LoVo (cell line): ENCODE data around the gene GCNA.
"Not testable (repeated sequence)": the region's sequence is repeated elsewhere in the genome, so short reads cannot be mapped to it uniquely, and the experiment has no call there.

Experiments
- DNase-seq: peaks from one replicate; pipeline ENCODE4 v3.0.0-alpha.2; 2016; ENCODE audit warnings: low spot score

GCNA gene

DNA sequence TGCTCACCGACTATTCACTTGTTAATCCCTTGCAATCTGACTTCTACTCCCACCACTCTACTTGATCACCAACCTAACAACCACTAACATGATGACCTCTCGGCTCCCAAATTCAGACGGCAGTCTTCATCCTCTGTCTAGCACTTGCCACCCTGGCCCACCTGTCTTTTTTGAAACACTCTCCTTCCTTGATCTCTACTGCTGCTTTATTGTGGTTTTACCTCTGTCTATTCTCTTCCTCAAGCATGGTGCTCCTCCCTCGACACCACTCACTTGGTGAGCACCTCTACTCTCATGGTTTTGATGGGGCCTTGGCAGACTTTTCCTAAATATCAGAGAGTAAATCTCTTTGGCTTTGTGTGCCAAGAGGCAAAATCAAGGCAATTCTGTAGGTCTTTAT lies 61.8 kb downstream of the GCNA start:
- DNase-seq = no peak

DNA sequence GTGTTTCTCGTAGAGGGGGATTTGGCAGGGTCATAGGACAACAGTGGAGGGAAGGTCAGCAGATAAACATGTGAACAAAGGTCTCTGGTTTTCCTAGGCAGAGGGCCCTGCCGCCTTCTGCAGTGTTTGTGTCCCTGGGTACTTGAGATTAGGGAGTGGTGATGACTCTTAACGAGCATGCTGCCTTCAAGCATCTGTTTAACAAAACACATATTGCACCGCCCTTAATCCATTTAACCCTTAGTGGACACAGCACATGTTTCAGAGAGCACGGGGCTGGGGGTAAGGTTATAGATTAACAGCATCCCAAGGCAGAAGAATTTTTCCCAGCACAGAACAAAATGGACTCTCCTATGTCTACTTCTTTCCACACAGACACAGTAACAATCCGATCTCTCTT lies 66.2 kb downstream of the GCNA start:
- DNase-seq = not testable (repeated sequence)

DNA sequence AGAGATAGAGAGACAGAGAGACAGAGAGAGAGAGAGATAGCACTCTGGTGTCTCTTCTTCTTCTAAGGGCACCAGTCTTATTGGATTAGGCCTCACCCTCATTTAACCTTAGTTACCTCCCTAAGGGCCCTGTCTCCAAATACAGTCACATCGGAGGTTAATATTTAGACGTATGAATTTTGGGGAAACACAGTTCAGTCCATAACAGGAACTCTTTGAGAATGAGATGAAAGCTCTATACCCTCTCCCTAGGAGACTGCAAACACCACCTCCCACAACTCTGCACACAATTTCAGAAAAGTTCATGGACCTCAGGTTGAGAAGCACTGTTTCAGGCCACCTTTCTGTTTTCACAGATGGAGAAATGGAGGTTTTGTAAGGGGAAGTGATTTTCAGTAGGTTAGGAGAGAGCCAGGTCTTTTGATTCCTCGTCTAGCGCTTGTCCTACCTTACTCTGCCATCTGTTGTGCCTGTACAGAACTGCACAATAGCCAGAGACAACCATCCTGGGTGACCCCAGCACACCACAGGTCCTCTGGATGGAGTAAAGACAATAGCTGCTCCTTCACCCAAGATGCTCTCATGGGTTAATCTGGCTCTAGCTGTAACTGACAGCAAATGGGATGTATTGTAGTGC lies 72.2 kb downstream of the GCNA start:
- DNase-seq = no peak

DNA sequence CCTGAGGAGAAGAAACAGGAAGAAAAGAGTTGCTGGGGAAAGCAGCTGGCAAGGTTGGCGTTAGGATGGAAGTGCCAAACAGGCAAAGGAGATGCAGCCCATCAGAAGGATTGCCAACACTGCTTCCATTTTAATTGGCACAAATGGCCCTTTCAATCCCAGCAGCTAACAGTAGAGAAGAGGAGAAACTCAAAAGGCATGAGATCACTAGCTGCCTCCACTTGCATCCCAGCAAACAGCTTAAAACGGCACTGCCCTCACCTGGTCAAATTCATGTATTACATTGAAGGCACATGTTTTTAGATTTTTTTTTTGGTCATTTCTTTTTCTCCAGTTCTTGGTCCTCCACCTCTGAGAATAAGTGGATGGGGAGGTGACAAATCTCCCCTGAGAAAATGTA lies 74.2 kb downstream of the GCNA start:
- DNase-seq = peak; percentile 23

DNA sequence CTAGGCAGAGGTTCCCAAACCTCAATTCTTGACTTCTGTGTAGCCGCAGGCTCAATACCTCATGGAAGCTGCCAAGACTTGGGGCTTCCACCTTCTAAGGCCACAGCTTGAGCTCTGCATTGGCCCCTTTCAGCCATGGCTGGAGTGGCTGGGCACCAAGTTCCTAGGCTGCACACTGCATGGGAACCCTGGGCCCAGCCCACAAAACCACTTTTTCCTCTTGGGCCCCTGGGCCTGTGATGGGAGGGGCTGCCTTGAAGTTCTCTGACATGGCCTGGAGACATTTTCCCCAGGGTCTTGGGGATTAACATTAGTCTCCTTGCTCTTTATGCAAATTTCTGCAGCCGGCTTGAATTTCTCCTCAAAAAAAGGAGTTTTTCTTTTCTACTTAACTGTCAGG lies 75.1 kb downstream of the GCNA start:
- no peak for DNase-seq

DNA sequence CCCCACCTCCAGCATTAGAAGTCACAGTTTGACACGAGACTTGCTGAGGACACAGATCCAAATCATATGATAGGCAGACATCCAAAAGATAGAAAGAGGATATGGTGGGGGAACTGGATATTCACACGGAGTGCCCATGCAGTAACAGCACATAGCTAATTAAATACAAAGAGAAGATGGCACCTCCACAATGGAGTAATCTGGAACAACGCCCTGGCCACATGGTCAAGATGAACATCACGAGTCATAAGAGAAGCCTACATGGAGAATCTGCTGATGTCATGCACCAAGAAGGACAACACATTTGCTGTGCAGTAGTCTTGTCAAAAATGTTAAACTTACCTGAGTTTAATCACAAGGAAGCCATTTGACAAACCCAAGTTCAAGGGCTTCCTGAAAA lies 79.0 kb downstream of the GCNA start:
- DNase-seq = no peak

DNA sequence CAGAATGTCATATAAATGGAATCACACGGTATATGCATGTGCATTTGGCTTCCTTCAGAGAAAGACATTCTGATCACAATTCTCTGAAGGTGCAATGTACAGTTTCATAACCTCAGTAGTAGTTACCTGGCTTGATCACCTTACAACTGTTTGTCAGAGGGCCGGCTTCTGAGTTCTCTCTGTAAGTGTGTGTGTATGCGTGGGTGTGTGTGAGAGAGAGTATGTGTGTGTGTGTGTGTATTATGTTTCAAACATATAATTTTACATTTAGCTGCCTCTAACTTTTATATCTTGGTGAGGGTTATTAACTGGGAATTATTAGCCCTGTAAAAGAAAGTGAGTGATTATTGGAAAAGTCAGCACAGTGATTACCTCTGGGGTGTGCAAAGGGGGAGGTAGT lies 81.1 kb downstream of the GCNA start:
- DNase-seq = no peak

DNA sequence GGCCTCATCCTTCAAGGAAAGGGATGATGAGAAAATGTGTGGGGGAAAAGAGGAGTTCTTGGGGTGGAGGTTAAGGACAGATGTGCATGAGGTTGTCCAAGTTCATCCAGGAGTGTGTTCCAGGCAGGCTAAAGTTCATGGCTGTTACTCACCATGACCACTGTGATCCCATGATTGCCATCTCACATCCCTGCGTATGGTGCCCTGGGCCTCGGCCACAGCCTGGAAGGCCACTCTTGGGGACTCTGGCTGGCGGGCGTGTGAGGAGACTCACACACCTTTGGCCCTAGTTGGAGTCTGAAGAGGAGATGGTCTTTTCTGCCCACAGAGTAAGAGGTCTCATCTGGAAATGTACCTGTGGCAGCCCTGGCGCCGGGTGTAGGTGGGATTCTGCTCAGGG lies 81.7 kb downstream of the GCNA start:
- DNase-seq = no peak

DNA sequence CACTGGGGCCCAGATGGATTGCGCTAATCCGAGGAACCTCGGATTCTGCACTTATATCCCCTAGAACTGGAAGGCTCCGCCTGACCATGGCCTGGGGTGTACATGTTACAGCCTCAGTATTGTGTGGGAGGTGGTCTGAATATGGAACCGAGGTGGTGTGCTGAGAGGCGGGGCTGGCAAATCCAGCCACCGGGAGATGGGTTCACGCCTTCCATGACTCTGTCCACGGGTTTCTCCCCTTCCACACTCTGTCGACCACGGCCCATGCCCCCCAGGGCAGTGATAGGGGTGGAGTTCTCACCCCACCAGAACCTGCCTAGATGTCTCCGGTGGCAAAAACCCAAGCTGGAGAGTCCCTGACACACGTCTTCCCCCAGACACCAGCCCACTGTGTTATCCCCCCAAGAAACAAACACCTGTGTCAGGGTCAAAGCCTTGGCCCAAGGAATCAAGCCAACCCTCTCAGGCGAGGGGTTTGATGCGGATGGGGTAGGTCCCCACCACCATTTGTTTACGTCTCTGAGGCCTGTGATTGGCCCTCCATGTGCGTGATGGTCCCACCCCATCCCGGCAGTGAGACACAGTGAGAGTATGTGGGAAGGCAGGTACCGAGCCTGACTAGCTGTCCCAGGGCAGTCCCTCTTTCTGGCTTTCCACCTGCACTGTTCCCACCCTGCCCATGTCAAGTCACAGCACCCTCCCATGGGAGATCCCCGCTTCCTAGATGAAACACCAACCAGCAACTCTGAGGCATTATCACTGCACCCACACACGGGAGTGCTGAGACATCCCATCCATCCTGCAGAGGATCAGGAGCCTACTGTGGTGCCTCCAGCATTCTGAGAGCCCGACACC lies 82.6 kb downstream of the GCNA start:
- DNase-seq = no peak

DNA sequence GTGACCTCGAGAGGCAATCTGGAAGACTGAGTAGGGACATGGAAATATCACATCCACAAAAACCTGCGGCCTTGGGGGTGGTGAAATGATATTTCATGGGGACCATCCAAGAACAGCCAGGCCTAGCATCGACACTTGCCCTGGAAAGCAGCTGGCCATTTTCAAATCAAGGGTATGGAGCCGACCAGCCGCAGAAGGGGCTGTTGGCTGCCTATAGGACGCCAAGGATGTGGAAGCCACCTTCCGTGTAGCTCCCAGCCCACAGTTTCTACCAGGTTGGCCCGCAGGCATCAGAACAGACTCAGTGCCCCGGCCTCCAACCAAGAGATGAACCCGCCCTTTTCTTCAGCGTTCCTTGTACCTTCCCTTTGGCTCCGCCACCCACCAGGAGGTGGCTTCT lies 83.7 kb downstream of the GCNA start:
- no peak for DNase-seq

DNA sequence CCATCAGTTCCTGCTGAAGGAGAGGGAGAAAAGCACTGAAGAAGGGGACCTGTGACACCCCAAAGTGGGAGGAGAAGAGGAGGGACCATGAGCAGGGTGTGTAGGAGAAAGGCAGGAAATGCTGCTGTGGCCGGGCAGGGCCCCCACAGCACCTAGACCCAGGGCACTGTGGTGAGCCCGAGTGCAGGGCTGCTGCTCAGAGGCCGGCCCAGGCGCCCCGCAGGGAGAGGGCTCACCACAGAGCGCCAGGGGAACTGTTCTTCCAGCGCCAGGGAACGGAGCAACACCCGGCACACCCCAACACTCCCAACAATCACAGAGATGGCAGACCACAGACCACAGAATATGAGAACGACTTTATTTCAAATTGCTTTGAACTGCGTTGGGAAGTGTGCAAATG lies 84.4 kb downstream of the GCNA start:
- not testable (repeated sequence) for DNase-seq
